Measurements from ENCODE around the gene ADGRE3. TPM values are rescaled to one million over a fixed set of nuclear protein-coding genes. Genes with fewer than 3 reads are reported as not detected.
A peak's percentile ranks its signal among the peaks of the same experiment; 100 is the strongest.
"Not testable (repeated sequence)": the region's sequence is repeated elsewhere in the genome, so short reads cannot be mapped to it uniquely, and the experiment has no call there.

The ADGRE3 gene
- total RNA-seq, 1 donor from 2014 or later, result 0.12 TPM

DNA sequence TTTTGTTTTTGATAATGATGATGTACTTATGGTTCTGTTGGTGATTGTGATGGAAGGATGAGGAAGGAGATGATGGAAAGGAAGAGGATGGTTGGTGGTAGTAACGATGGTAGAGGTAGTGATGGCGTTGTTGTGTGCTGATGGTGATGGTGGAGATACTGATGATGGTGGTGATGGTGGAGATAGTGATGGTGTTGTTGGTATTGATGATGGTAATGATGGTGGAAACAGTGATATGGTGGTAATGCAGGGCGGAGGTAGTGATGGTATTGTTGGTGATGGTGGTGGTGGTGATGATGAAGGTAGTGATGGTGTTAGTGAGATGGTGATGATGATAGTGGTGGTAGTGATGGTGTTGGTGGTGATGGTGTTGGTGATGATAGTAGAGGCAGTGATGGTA lies 79.1 kb downstream of the ADGRE3 start:
- ATAC-seq, result no peak

DNA sequence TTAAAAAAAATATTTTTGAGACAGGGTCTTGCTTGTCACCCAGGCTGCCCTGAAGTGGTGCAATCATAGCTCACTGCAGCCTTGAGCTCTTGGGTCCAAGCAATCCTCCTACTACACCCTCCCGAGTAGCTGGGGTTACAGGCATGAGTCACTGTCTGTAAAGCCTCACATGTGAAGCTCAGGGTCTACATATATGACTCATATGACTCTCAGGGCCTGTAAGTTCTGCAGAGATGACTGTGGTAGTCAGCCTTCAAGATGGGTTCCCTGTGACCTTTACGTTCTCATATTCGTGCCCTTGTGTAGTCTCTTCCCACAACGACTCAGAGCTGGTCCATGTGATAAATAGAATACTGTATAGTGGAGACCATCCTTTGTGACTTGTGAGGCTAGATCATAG lies 85.2 kb downstream of the ADGRE3 start:
- ATAC-seq, result not testable (repeated sequence)

DNA sequence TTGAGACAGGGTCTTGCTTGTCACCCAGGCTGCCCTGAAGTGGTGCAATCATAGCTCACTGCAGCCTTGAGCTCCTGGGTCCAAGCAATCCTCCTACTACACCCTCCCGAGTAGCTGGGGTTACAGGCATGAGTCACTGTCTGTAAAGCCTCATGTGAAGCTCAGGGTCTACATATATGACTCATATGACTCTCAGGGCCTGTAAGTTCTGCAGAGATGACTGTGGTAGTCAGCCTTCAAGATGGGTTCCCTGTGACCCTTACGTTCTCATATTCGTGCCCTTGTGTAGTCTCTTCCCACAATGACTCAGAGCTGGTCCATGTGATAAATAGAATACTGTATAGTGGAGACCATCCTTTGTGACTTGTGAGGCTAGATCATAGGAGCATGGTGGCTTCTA lies 89.5 kb downstream of the ADGRE3 start:
- peak; percentile 48 for ATAC-seq

DNA sequence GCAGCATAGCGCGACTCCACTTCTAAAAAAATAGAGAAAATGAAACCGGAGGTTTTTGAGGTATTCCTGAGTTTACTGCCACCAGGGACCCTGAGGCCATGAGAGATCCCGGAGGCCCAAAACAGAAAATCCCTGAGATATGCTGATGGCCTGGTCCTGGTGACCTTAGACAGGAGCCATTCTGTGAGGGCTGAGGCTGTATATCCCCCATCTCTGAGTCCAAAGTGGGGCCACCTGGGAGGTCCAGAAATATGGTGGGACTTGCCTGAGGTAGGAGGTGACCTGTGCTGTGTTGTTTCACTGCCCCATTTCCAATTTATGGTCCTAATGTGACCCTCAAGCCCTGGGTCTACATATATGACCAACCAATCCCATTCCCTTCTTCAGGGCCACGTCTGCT lies 90.3 kb downstream of the ADGRE3 start:
- not testable (repeated sequence) for ATAC-seq

DNA sequence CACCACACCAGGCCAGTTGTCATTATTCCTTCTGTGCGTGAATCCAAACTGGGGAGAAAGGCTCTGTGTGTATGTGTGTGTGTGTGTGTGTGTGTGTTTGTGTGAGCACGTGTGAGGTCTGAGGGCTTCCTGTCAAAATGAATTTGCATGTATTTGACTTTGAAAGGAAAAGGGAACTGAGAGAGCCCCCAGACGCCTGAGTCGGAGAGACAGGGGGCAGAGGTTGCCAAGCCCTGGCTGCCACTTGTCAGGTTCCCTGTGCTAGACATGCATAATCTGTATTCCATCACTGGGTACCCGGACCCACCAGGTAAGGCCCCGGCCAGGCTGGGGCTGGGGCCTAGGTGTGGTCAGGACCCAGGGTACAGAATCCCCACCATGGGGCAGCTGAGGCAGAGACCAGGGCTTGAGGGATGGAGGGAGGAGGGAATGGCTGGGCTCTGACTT lies 91.7 kb downstream of the ADGRE3 start, which contains the start of gene CLEC17A:
CLEC17A (plus strand) TSS at position 191 of the 447 bp plus-strand sequence; CDS start at position 268, 77 bp downstream.
- peak; percentile 22 for ATAC-seq

DNA sequence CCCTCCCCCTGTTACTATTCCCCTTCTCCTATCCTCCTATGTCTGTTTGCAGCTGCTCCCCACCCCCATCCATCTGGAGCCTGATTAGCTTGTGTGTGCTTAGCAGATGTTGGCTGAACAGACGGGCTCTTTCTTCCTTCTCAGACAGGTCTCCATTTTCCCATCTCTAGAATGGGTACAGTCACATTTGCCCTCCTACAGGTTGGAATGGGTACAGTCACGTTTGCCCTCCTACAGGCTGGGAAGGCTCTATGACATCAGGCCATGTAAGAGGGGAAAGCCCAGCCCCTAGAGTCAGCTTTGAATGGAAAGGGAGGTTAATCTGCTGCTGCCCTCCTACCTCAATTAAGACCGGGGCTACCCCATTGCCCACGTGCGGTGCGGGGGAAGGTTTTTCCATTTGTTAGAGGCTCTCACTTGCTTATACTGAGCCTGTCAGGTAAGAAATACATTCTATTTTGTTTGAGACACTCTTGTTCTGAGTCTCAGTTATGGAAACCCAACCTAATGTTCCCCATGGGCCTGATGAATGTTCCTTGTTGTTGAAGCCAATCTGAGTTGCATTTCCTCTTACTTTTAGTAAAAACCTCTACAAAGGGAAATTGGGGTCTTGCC lies 93.9 kb downstream of the ADGRE3 start:
- ATAC-seq, result no peak

DNA sequence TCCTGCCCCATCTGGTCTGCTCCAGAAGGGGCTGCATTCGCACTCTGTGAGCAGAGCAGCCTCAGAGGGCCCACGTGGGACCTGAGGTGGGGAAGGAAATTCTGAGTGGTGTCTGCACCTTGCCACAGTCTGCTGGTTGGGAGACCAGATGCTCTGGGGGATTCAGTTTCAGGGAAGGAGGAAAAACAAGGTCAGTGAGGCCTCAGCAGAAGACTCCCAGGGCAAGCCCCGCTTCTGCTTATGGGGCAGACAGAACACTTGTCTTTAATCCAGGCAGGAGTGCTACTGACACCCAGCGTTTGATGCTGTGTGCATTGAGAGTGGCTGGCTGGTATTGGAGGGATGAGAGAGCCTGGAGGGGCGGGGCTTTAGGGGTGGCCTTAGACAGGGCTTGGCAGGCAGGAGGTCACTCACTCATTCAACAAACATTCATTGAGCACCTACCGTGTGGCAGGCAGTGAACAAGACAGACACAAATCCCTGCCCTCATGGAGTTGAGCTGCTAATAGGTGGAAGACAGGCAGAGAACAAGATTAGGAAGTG lies 96.7 kb downstream of the ADGRE3 start:
- ATAC-seq, result peak; percentile 34

DNA sequence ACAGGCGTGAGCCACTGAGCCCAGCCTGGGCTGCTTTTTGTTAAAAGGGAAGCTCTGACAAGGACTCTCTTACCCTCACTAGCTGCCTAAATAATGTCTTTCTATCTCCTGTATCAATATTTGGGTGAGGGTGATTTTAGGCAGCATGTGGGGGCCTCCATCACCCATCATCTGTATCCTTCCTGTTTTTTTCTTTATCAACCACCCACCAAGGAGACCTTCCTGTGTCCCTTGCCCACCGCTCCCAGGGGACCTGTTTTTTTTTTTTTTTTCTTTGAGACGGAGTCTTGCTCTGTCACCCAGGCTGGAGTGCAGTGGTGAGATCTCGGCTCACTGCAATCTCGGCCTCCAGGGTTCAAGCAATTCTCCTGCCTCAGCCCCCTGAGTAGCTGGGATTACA lies 97.4 kb downstream of the ADGRE3 start:
- ATAC-seq, result no peak

DNA sequence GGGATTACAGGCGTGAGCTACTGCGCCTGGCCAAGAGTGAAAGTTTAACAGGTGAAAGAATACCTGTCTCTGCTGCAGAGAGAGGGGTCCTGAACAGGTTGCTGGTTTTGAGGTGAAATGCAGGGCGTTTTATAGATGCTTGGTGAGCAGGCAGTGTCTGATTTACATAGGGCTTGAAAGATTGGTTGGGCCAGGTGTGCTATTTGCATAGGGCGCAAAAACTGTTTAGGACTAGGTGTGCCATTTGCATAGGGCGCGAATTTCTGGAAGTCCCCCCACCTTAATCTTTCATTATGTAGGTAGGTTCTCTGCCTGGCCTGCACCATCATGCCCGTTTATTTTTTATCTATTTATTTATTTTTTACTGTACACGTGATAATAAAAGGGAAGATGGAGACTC lies 98.3 kb downstream of the ADGRE3 start:
- ATAC-seq, result no peak

DNA sequence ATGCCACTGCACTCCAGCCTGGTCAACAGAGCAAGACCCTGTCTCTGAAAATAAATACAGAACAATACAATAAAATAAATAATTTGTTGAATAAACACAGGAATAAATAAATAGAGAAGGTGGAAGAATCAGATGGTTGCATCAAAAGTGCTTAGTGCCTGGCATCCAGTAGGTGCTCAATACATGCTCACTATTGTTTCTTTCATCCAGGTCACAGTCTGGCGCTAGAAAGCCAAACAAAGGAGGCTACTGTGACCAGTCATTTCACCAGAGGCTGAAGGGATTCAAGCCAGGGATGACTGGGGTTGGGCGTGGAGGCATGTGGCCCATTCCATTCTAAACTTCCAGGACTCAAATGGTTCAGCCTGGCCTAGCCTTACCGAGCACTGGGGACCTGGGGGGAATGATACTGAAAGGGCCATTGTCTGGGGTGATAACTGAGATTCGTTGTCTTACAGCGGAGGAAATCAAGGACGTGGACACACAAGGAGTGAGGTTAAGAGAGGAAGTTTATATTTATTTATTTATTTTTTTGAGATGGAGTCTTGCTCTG lies 99.1 kb downstream of the ADGRE3 start:
- ATAC-seq, result no peak

DNA sequence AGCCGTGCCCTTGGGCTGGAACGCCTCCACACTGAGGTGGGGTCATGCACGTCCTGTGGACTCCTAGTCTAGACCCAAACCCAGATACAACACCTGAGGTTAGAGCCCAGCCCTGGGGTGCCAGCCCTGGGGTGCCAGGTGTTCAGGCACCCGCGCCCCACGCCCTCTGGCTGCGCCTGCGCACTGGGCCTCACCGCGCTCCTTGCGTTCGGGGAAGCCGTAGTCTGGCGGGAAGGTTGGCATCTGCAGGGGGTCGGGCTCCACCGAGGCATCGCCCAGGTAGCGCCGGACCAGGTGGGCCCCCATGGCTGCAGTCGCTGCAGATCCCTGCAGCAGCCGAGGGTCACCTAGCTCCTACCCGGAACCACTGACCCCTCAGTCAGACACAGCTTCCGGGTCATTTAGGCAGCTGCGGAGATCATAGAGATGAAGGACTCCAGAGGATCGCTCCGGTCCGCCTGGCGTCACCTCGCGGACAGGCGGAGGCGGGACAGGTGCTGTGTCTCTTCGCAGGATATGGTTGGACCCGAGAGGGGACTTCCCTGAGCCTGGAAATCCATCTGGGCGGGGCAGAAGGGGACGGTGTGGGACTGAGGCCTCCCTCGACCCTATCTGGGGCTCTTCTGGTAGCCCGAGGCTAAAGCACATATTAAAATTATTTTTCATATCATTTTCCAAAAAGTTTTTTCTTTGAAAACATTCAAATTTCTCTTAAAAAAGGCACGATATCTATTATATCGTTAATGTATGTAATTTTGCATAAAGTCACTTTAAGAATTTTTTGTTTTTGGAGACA lies 102.8 kb downstream of the ADGRE3 start, which contains the start of gene NDUFB7:
NDUFB7 (minus strand) TSS at position 372 of the 796 bp plus-strand sequence; CDS start at position 306, 66 bp downstream.
- peak; percentile 83 for ATAC-seq

DNA sequence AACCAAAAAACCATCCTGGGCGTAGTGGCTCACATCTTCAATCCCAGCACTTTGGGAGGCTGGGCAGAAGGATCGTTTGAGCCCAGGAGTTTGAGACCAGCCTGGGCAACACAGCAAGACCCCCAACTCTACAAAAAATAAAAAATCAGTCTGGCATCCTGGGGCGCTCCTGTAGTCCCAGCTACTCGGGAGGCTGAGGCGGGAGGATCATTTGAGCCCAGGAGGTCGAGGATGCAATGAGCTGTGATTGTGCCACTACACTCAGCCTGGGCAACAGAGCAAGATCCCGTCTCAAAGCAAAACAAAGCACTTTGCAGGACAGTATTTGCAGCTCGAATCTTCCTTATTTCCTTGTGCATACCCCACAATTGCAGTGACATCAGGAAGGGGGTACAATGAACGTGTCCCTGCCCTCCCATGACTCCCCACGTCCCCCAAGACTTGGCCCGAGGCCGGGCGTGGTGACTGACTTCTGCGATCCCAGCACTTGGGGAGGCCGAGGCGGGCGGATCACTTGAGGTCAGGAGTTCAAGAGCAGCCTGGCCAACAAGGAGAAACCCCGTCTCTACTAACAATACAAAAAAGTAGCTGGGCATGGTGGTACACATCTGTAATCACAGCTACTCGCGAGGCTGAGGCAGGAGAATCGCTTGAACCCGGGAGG lies 103.6 kb downstream of the ADGRE3 start:
- ATAC-seq, result no peak

Other genes with a start within 250 kb of the ADGRE3 start
- gene PKN1, start 241.5 kb downstream of the ADGRE3 start, total RNA-seq, result 10.5 TPM
- 0.44 TPM for gene PTGER1, start 199.5 kb downstream of the ADGRE3 start, total RNA-seq
- gene GIPC1, start 178.7 kb downstream of the ADGRE3 start, total RNA-seq, result 254 TPM
- gene DNAJB1, start 156.4 kb downstream of the ADGRE3 start, total RNA-seq, result 337 TPM
- 341 TPM for gene TECR, start 145.2 kb downstream of the ADGRE3 start, total RNA-seq
- gene NDUFB7, start 102.8 kb downstream of the ADGRE3 start, total RNA-seq, result 186 TPM
- gene CLEC17A, start 91.8 kb downstream of the ADGRE3 start, total RNA-seq, result 0.20 TPM
- 3.5 TPM for gene ZNF333, start 15.2 kb upstream of the ADGRE3 start, total RNA-seq
- 1.5 TPM for gene ADGRE2, start 103.7 kb upstream of the ADGRE3 start, total RNA-seq
- not detected for gene OR7A5, start 160.3 kb upstream of the ADGRE3 start, total RNA-seq
- gene OR7C1, start 160.3 kb upstream of the ADGRE3 start, total RNA-seq, result not detected
- not detected for gene OR7A10, start 174.1 kb upstream of the ADGRE3 start, total RNA-seq
- gene OR7A17, start 211.3 kb upstream of the ADGRE3 start, total RNA-seq, result not detected